ENCODE results near the gene COX17. TPM values are rescaled to one million over a fixed set of nuclear protein-coding genes. Genes with fewer than 3 reads are reported as not detected.

COX17 gene, protein sequence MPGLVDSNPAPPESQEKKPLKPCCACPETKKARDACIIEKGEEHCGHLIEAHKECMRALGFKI
- total RNA-seq (2022; extraction: Qiagen RNA extraction), result 105 to 131 TPM (median 107 TPM) in 5 replicates

DNA sequence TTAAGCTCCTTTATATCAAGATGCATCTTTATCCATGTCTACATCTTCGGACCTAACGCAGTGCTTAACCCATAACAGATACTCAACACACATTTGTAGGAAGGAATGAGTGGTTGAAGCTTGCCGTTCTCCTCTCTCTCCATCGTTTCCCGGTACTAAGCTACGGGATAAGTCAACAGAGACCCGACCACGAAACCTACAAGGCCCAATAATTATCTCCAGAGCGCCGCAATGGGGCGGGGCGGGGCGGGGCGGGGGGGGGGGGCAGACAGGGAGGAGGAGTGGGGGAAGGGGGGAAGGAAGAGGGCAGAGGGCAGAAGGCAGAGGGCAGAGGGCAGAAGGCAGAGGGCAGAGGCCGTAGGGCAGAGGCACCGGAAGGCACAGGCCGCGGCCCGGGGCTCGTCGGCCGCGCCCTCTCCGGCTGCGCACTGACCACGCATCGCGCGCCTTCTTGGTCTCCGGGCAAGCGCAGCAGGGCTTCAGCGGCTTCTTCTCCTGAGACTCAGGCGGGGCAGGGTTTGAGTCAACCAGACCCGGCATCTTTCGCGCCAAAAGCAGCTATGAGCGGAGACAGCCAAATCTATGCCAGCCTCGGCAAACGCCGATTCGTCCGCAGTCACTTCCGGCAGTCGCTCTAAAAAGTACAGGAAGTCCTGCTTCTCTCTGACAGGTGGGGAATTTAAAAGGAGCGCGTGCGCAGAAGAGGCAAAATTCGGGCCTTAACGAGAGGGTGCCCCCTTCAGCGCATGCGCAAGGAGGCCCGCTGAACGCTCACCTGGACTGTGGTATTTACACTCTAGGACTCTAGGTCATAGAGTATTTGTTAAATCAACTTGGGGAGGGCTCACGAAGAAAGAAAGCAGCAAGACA lies at the start of gene COX17:
Gene COX17 (minus strand): TSS at position 636 of the 870 bp plus-strand sequence. CDS start 96 bp downstream, at position 540.

DNA sequence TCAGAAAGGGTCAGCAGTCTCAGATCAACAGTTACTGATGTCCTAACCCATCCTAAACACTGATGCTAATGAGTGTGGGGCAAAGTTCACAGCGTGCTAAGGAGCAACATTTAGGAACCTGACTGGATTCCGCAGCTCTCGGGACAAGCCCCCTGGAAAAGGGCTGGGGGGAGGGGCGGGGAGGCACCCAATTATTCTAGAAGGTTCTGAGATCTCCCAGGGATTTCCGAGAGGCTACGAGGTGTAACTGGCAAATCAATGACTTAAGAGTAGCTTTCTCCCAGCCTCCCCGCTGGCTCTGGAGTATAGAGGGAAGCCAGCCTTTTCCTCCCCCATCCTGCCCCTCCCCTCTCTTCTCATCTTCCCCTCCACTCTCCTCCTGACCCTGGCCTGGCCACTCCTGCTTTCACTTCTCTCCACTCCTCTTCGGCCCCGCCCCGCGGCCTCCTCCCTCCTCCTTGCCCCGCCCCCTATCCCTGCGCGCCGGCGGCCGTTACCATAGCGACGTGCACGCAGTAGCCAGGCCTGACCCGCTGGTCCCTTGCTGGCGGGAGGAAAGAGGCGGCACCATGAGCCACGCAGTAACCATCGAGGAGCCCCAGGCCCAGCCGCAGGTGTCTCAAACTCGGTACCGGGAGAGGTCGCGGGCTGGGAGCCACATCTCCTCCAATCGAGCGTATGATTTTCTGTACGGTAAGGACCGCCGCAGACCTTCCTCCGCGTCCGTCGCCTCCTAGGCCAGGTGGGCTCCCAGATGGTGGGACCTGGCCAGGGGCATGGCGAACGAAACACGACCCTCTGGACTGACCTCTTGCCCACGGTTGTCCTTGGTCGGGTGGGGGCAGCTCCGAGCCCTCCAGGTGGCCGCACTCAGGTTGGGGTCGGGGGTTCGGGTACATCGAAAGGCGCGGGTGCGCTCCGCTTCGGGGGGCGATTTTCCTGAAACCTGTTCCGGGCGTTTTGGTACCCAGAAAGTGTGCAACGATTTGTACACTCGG lies 25.6 kb upstream of the COX17 start, which contains the start of gene CFAP91:
Gene CFAP91 (plus strand): TSS at position 493 of the 998 bp plus-strand sequence. CDS start 77 bp downstream, at position 570.

DNA sequence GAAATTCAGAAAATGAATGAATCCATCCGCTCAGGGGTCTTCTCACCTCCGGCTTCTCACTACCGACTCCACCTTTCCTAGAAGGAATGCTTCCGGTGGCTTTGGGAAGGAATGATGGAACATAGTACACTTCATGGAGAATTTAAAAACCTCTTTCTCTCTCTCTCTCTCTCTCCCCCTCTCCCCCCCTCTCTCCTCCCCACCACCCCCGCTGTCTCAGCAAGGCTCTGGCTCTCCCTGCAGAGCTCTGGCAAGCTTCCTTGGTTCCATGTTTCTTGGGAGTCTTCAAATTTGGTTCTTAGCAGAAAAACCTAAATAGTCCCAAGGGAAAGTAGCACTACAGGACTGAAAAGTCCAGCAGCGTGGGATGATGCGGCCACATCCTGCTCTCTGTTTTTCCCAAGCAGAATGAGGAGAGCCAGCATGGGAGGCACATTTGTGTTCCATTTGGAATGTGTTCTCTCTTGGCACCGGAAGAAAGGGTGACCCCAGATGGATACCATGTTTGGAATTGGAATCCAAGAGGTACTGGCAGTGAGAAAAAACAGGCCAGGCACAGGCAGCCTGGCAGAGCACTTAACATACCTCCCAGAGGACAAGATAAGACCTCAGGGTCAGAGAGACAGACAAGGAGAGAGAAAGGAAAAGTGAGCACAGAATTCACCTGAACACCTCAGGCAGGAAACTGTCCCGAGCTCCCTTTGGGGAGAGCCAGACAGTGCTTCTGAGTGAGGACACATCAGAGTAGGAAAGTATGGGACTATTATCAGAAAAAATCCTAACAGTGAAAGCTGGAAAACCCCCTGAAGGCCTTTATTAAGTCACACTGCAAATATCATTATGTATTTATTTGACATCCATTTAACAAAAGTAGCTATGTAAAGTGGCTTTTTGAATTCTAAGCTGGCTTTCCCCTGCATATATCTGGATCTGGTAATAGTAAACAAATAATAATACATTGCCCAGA lies 16.4 kb downstream of the COX17 start, which contains the start of gene POPDC2:
Gene POPDC2 (minus strand): TSS at position 116 of the 967 bp plus-strand sequence. CDS start 166 bp downstream, outside the sequence.

Other genes with a start within 250 kb of the COX17 start
- 21.9 to 28.6 TPM (median 26.6 TPM) in 5 replicates for gene TMEM39A, start 213.8 kb downstream of the COX17 start, total RNA-seq (2022; extraction: Qiagen RNA extraction)
- gene POGLUT1, start 208.4 kb downstream of the COX17 start, total RNA-seq (2022; extraction: Qiagen RNA extraction), result 8.4 to 11.3 TPM (median 8.8 TPM) in 5 replicates
- 68.5 to 86.3 TPM (median 74.4 TPM) in 5 replicates for gene TIMMDC1, start 178.9 kb downstream of the COX17 start, total RNA-seq (2022; extraction: Qiagen RNA extraction)
- not detected in 5 replicates for gene CD80, start 117.8 kb downstream of the COX17 start, total RNA-seq (2022; extraction: Qiagen RNA extraction)
- gene ADPRH, start 97.9 kb downstream of the COX17 start, total RNA-seq (2022; extraction: Qiagen RNA extraction), result 2.4 to 3.0 TPM (median 2.8 TPM) in 5 replicates
- gene PLA1A, start 79.5 kb downstream of the COX17 start, total RNA-seq (2022; extraction: Qiagen RNA extraction), result 0.22 to 0.71 TPM (median 0.29 TPM) in 5 replicates
- 0.19 to 0.32 TPM (median 0.27 TPM) in 4 of 5 replicates, not detected in the other for gene POPDC2, start 16.8 kb downstream of the COX17 start, total RNA-seq (2022; extraction: Qiagen RNA extraction)
- 0.22 to 0.56 TPM (median 0.23 TPM) in 5 replicates for gene CFAP91, start 25.6 kb upstream of the COX17 start, total RNA-seq (2022; extraction: Qiagen RNA extraction)
- gene NR1I2, start 104.7 kb upstream of the COX17 start, total RNA-seq (2022; extraction: Qiagen RNA extraction), result not detected in 5 replicates